ENCODE results near the gene KCNC1. TPM values are rescaled to one million over a fixed set of nuclear protein-coding genes. Genes with fewer than 3 reads are reported as not detected.

The KCNC1 gene
- total RNA-seq, 1 donor from 2014 or later = not detected

DNA sequence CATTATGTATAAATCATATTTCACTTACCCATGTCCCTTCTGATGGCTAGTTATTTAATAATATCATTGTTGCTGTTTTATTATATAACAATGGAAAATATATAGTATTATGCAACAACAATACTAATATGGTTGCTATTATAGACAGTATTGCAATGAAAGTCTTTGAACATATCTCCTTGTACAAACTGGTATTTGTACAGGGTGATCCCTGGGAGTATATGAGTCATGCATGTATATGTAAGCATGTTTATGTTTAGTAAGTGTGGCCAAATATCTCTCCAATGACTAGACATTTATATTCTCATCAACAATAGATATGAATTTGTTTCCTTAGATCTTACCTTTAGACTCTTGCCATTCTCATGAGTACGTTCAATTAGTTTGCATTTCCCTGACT, 55.9 kb downstream of the KCNC1 start:
- Mint-ChIP-seq H3K4me3 (ENCODE audit: unreplicated experiment) (no peak overlapping the region), H3K4me1 (ENCODE audit: unreplicated experiment) (peaks cover 3% of the 10 kb centered on the region), H3K27ac (ENCODE audit: unreplicated experiment) (no peak overlapping the region), H3K27me3 (ENCODE audit: unreplicated experiment) (peaks cover 5% of the 10 kb centered on the region), H3K36me3 (ENCODE audit: low read depth, unreplicated experiment) (no peaks in the 10 kb centered on the region), H3K9me3 (ENCODE audit: unreplicated experiment) (no peaks in the 10 kb centered on the region)
- no peak for DNase-seq (ENCODE audit: low spot score)
- TF ChIP-seq, protein P1, sequence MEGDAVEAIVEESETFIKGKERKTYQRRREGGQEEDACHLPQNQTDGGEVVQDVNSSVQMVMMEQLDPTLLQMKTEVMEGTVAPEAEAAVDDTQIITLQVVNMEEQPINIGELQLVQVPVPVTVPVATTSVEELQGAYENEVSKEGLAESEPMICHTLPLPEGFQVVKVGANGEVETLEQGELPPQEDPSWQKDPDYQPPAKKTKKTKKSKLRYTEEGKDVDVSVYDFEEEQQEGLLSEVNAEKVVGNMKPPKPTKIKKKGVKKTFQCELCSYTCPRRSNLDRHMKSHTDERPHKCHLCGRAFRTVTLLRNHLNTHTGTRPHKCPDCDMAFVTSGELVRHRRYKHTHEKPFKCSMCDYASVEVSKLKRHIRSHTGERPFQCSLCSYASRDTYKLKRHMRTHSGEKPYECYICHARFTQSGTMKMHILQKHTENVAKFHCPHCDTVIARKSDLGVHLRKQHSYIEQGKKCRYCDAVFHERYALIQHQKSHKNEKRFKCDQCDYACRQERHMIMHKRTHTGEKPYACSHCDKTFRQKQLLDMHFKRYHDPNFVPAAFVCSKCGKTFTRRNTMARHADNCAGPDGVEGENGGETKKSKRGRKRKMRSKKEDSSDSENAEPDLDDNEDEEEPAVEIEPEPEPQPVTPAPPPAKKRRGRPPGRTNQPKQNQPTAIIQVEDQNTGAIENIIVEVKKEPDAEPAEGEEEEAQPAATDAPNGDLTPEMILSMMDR (IDR thresholded peaks at IDR 0.05; ENCODE audit: unreplicated experiment) = no peak

DNA sequence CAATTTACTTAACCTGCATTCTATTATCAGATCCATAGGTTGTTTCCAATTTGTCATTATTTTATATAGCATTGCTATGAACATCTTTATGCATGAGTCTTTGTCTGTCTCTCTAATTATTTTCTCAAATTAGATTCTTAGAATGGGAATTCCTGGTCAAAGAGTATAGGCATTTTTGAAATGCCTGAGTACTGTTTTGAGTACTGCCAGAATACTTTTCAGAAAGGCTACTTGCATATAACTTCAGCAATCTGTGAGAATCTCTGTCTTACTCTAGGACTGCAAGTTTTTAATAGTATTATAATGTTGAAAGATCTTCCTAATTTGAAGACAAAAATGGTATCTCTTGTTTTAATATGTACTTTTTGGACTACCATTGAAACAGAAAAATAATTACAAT, 56.6 kb downstream of the KCNC1 start:
- no peak for DNase-seq (ENCODE audit: low spot score)
- TF ChIP-seq, protein P1 (IDR thresholded peaks at IDR 0.05; ENCODE audit: unreplicated experiment) = no peak
- Mint-ChIP-seq H3K27ac (ENCODE audit: unreplicated experiment) (no peak overlapping the region), H3K27me3 (ENCODE audit: unreplicated experiment) (peaks cover 5% of the 10 kb centered on the region), H3K4me3 (ENCODE audit: unreplicated experiment) (no peak overlapping the region), H3K9me3 (ENCODE audit: unreplicated experiment) (no peaks in the 10 kb centered on the region), H3K36me3 (ENCODE audit: low read depth, unreplicated experiment) (no peaks in the 10 kb centered on the region), H3K4me1 (ENCODE audit: unreplicated experiment) (peaks cover 3% of the 10 kb centered on the region)

DNA sequence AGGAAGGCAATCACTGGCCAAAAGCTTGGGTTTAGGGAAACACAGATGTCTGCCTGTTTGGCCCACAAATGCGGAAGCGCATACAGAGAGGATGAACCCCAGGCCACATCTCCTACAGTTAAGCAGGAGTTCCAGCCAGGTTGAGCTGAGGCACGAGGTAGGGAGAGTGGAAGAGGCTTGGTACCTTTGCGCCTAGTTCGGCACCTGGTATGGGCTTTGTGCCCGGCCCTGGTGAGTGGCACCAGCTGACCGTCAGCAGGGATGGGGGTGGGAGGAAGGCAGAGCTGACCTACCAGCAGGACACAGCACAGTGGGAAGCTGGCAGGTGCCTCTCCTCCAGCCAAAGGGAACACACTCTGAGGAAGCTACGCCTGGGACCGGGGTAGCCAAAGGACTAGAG, 57.6 kb downstream of the KCNC1 start:
- Mint-ChIP-seq H3K27me3 (ENCODE audit: unreplicated experiment) (peaks cover 5% of the 10 kb centered on the region), H3K9me3 (ENCODE audit: unreplicated experiment) (no peaks in the 10 kb centered on the region), H3K36me3 (ENCODE audit: low read depth, unreplicated experiment) (no peaks in the 10 kb centered on the region), H3K4me1 (ENCODE audit: unreplicated experiment) (peaks cover 3% of the 10 kb centered on the region), H3K27ac (ENCODE audit: unreplicated experiment) (no peak overlapping the region), H3K4me3 (ENCODE audit: unreplicated experiment) (no peak overlapping the region)
- no peak for DNase-seq (ENCODE audit: low spot score)
- TF ChIP-seq, protein P1 (IDR thresholded peaks at IDR 0.05; ENCODE audit: unreplicated experiment) = no peak

DNA sequence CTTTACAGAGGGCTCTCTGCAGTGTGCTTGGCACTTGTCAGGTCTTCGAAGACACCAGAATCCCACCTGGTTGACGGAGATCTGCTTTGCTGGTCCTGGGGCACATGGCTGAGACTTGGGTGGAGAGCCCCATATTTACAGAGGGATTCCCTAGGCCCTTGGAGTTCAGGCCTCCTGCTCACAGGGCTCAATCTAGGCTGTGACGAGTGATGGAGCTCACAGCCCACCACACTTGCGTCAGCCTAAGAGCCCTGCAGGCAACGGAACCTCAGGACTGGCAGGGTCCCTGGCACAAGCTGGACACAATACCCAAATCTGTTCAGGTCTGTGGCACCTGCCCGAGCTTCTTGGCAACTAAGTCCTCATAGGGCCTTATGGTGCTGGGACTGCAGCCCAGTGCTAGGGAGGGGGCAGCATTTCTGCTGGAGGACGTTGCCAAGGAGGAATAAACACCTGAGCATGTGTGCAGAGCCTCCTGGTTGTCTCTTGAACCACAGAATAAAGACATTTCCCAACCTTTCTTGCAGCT, 59.1 kb downstream of the KCNC1 start:
- H3K27me3 Mint-ChIP-seq (ENCODE audit: unreplicated experiment) = peaks cover 3% of the 10 kb centered on the region
- no peaks in the 10 kb centered on the region for H3K36me3 Mint-ChIP-seq (ENCODE audit: low read depth, unreplicated experiment)
- H3K9me3 Mint-ChIP-seq (ENCODE audit: unreplicated experiment) = no peaks in the 10 kb centered on the region
- TF ChIP-seq, protein P1 (IDR thresholded peaks at IDR 0.05; ENCODE audit: unreplicated experiment) = no peak
- H3K27ac Mint-ChIP-seq (ENCODE audit: unreplicated experiment) = no peak overlapping the region
- no peak overlapping the region for H3K4me3 Mint-ChIP-seq (ENCODE audit: unreplicated experiment)
- no peak for DNase-seq (ENCODE audit: low spot score)
- peaks cover 3% of the 10 kb centered on the region for H3K4me1 Mint-ChIP-seq (ENCODE audit: unreplicated experiment)

DNA sequence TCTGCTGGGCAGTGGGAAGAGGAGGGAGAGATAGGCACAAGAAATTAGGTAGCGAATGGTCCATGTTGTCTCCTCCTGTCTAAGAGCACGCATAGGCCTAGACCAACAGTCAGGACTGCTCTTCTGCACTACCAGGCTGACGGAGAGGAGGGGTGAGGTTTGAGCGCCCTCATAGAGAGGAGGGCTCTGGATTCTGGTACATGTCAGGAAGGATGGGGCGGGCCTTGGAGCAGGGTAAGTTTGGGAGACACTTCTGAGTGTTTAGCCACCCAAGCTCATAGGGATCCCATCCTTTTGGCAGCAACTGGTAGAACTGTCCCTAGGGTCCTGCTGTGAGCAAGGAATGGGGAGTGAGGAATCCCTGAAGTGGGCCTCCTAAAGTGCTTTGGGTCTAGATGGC, 60.4 kb downstream of the KCNC1 start:
- Mint-ChIP-seq H3K27ac (ENCODE audit: unreplicated experiment) (no peak overlapping the region), H3K27me3 (ENCODE audit: unreplicated experiment) (peaks cover 3% of the 10 kb centered on the region), H3K36me3 (ENCODE audit: low read depth, unreplicated experiment) (no peaks in the 10 kb centered on the region), H3K4me1 (ENCODE audit: unreplicated experiment) (peaks cover 3% of the 10 kb centered on the region), H3K9me3 (ENCODE audit: unreplicated experiment) (no peaks in the 10 kb centered on the region), H3K4me3 (ENCODE audit: unreplicated experiment) (no peak overlapping the region)
- no peak for DNase-seq (ENCODE audit: low spot score)
- TF ChIP-seq, protein P1 (IDR thresholded peaks at IDR 0.05; ENCODE audit: unreplicated experiment) = no peak

Measured in endothelial cell (in vitro differentiated cells).